ENCODE measurements around the gene AURKA. TPM values are rescaled to one million over a fixed set of nuclear protein-coding genes. Genes with fewer than 3 reads are reported as not detected.

The AURKA gene
- total and polyA plus RNA-seq, 9 of the 15 experiments (the other 6 are each of a cell fraction or from before 2014, with no cell fraction given) = 72.7 to 162 (median 113) TPM

DNA sequence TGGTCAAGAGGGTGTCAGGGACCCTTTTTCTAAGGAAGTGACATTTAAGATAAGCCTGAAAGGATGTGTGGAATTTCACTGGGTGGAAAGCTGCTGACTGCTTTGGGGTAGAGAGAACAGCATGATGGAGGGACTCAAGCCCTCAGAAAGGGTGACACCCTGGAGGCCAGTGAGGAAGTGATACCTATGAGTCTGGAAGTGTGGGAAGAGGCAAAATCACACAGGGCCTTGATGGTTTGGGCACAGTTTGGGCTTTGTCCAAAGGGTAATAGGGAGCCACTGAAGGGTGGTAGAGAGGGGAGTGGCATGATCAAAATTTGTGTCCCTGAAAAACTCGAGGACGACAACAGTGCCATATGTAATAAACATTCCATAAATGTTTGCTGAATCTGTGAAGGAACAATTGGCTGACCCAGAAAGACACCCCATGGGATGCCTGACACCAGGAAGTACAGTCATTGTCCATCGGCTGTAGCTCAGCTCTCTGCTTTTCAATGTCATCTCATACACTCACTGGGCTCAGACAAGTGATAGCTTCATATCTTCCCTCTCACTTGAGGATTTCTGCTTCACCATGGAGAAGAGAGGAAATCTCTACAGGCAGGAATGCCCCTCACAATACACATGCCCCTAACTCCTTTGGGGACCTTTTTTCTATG lies 41.3 kb upstream of the AURKA start (continued):
- no peak for TF ChIP-seq MYNN (IDR thresholded peaks at IDR 0.05)
- TF ChIP-seq MYNN (CRISPR knock-in tag; IDR thresholded peaks at IDR 0.05) = no peak
- TF ChIP-seq BDP1 (IDR thresholded peaks at IDR 0.05; ENCODE audit: insufficient read depth, insufficient read length) = no peak

DNA sequence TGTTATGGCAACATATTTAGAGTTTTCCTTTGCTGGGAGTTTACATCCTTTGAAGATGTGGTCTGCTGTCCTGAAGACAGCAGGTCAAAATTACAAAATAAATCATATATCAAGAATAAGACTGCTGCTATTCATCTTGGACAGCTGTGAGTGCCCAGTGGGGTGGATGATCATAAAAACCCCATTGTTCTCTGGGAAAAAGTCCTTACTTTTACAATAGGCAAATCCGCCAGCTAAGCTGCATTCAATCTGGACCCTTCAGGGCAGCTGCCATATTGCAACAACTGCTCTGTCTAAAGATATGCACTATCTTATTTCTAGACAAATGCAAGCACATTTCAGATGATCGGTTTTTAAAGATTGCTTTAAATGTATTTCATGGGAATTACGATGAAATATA lies 39.5 kb upstream of the AURKA start:
- peaks cover 99% of the 10 kb centered on the region for H3K79me2 ChIP-seq (ENCODE audit: control insufficient read depth, insufficient read depth, low read length)
- CTCF ChIA-PET (ENCODE audit: low intra/inter-chr PET ratio) = no interaction called here
- POLR2A ChIA-PET = interaction anchor here (0.6 to 2.1 kb wide), 2 partner anchors 19 to 31 kb away, joined by 3 to 8 read pairs; partner anchors contain the start of gene CASS4
- H3K9ac ChIP-seq (ENCODE audit: insufficient read depth in 1 of 2, low read depth in 2 of 2, low read length in 2 of 2) = no peak overlapping the region
- H3K4me1 ChIP-seq (replicated peaks in 1 of 2; ENCODE audit: control insufficient read depth in 2 of 2, insufficient read depth in 2 of 2, low read length in 2 of 2) = peaks cover 20 to 42% of the 10 kb centered on the region in 2 experiments
- H3K4me2 ChIP-seq (ENCODE audit: insufficient read depth, low read length) = no peak overlapping the region
- peaks cover 18% of the 10 kb centered on the region for H4K20me1 ChIP-seq (replicated peaks; ENCODE audit: control insufficient read depth, insufficient read depth, low read length)
- H3K27ac ChIP-seq (ENCODE audit: extremely low read depth, low read depth, low read length) = no peak overlapping the region
- H3K4me3 ChIP-seq = no peak overlapping the region
- no peaks in the 10 kb centered on the region for H3K27me3 ChIP-seq (ENCODE audit: control insufficient read depth in 2 of 2, insufficient read depth in 2 of 2, low read length in 2 of 2)
- in situ Hi-C loops (cut with MboI) = no loop called here
- DNase-seq (ENCODE audit: extremely low read depth in 1 of 4, low spot score in 3 of 4) (no peak), ATAC-seq (no peak), FAIRE-seq (no peak)
- 91% methylated on average over 3 of the region's 3 CpGs for WGBS (ENCODE audit: insufficient coverage, low coverage, missing lambda C conversion rate)
- H2AFZ ChIP-seq (ENCODE audit: low read depth, low read length) = no peak overlapping the region
- BruUV-seq (replicated peaks) = no TSS peak
- no peaks in the 10 kb centered on the region for H3K9me3 ChIP-seq (replicated peaks; ENCODE audit: control insufficient read depth, insufficient read depth, low read depth, low read length)
- H3K9me1 ChIP-seq (ENCODE audit: control insufficient read depth, insufficient read depth, low read length) = no peaks in the 10 kb centered on the region
- intact Hi-C loops (cut with micrococcal nuclease) = no loop called here
- peaks cover 87% of the 10 kb centered on the region for H3K36me3 ChIP-seq (ENCODE audit: control insufficient read depth, insufficient read depth, low read length)
- TF ChIP-seq RBFOX2 (IDR thresholded peaks at IDR 0.05; ENCODE audit: low read depth, low read length) (no peak), ZNF75A (CRISPR knock-in tag; IDR thresholded peaks at IDR 0.05) (no peak), NFE2L1 (tag; IDR thresholded peaks at IDR 0.05; ENCODE audit: borderline replicate concordance, low read depth) (no peak), SMARCB1 (IDR thresholded peaks at IDR 0.05; ENCODE audit: insufficient read length, low read depth) (no peak), COPS2 (conservative IDR thresholded peaks at IDR 0.05) (no peak), NFYB (IDR thresholded peaks at IDR 0.05; ENCODE audit: extremely low read depth, insufficient read length) (no peak), NCOA4 (IDR thresholded peaks at IDR 0.05; ENCODE audit: partially characterized antibody) (no peak)
- TF ChIP-seq, protein P1, sequence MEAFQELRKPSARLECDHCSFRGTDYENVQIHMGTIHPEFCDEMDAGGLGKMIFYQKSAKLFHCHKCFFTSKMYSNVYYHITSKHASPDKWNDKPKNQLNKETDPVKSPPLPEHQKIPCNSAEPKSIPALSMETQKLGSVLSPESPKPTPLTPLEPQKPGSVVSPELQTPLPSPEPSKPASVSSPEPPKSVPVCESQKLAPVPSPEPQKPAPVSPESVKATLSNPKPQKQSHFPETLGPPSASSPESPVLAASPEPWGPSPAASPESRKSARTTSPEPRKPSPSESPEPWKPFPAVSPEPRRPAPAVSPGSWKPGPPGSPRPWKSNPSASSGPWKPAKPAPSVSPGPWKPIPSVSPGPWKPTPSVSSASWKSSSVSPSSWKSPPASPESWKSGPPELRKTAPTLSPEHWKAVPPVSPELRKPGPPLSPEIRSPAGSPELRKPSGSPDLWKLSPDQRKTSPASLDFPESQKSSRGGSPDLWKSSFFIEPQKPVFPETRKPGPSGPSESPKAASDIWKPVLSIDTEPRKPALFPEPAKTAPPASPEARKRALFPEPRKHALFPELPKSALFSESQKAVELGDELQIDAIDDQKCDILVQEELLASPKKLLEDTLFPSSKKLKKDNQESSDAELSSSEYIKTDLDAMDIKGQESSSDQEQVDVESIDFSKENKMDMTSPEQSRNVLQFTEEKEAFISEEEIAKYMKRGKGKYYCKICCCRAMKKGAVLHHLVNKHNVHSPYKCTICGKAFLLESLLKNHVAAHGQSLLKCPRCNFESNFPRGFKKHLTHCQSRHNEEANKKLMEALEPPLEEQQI (IDR thresholded peaks at IDR 0.05) = no peak
- TF ChIP-seq, protein P2, sequence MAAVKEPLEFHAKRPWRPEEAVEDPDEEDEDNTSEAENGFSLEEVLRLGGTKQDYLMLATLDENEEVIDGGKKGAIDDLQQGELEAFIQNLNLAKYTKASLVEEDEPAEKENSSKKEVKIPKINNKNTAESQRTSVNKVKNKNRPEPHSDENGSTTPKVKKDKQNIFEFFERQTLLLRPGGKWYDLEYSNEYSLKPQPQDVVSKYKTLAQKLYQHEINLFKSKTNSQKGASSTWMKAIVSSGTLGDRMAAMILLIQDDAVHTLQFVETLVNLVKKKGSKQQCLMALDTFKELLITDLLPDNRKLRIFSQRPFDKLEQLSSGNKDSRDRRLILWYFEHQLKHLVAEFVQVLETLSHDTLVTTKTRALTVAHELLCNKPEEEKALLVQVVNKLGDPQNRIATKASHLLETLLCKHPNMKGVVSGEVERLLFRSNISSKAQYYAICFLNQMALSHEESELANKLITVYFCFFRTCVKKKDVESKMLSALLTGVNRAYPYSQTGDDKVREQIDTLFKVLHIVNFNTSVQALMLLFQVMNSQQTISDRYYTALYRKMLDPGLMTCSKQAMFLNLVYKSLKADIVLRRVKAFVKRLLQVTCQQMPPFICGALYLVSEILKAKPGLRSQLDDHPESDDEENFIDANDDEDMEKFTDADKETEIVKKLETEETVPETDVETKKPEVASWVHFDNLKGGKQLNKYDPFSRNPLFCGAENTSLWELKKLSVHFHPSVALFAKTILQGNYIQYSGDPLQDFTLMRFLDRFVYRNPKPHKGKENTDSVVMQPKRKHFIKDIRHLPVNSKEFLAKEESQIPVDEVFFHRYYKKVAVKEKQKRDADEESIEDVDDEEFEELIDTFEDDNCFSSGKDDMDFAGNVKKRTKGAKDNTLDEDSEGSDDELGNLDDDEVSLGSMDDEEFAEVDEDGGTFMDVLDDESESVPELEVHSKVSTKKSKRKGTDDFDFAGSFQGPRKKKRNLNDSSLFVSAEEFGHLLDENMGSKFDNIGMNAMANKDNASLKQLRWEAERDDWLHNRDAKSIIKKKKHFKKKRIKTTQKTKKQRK (IDR thresholded peaks at IDR 0.05; ENCODE audit: borderline replicate concordance, low read depth, low read length) = no peak

Measured in K562 (cell line).